CD4-positive, alpha-beta T cell treated with Interleukin-6 for 4 hours (primary cell): ENCODE results near the gene ATP6V0B.

Experiments used
- DNase-seq: peaks from one replicate; pipeline ENCODE4 v3.0.0-alpha.2; 2020; ENCODE audit warnings: mixed read lengths

Gene ATP6V0B

DNA sequence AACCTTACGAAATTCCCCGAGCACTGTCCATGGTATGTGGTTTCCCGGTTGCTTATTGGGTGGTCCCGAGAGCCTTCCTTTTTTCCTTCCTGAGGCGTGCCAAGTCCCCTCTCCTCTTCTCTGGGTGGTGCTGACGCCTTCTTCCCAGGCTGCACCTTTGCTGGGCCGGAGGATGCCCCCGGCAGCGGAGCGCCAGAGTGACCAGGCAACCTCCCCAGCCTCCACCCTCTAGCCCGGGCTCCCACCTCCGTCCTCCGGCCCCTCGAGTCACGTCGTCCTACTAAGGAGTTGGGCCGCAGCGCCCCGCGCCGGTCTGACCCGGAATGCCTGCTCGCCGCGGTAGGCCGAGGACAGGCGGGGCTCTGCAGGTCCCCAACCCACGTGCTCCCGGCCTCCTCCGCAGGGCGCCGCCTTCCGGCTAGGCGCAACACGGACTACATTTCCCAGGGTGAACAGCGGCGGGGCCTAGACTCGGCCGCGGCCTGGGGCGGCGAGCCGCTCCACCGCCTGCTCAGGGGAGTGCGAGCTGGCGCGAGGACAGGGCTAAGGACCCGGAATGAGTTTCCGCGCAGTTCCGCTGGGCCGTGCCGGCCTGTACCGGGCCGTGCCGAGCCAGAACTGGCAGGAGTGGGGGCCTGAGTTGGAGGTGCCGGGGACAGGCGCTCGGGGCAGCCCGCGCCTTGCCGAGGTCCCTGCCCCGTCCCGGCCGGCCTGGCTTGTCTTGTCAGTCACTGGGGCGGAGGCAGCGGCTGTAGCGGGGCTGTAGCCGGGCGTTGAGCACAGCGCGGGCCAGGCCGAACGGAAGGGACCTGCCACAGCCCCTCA is 28.3 kb upstream of the ATP6V0B start, which contains the start of gene IPO13:
Gene IPO13, plus strand, starts transcription at position 715 of the 825 bp plus-strand sequence. CDS start 651 bp downstream, outside the sequence.
- peak; percentile 94 for DNase-seq

DNA sequence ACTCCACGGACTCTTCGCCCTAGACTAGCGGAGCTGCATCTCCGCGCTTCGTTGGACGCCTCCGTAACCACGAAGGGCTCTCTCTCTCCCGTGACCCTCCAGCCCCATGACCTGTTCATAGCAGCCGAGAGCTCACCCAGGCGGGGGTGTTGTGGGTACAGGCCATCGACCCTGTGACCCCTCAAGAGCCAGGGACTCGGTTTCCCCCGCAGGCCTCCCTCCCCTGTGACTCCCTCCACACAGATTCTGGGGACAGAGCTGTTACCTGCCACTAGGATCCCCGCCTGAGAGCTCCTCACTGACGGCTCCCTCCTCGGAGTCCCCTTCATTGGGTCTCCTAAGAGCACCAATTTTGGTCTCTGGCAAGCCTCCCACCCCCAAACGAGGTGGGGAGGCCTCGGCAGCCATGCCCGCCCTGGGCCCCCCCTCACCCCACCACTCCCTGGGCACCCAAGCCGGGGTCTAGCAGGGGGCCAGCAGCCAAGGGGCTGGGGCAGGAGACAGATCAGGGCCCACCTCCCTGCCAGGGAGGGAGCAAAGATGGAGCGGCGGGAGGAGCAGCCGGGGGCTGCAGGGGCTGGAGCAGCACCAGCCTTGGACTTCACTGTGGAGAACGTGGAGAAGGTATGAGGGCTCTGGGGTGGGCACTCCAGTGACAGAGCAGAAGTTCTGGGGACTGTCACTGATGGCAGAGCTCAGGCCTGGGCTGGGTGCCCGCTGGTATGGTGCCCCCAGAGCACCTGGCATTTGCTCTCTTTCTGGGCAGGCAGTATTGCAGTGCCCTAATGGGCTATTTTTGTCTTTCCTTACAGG is 27.5 kb upstream of the ATP6V0B start:
- DNase-seq: no peak

DNA sequence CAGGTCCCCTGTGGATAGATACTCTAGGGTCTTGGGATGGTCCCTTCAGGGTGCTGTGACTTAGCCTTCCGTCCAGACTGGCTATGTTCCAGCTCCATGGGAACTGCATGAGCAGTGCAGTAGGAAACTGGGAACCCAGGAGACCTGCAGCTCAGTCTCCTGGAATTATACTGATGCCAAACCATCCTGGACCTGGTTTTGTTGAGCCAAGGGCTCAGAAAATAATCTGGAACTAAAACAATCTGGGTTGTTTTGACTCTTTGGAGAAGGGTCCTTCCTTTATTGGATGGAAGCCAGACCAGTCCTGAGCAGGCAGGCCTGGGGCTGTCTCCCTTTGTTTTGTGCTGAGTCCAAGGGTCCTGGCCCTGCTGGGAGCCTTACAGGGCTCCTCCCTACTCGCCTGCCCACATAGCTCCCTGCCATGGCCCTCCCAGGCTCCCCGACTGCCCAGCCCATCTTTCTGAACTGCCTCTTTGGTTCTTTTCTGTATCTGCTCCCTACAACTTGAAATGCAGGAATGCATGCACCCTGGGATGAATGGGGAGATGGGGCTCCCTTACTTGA is 26.8 kb upstream of the ATP6V0B start:
- no peak for DNase-seq

DNA sequence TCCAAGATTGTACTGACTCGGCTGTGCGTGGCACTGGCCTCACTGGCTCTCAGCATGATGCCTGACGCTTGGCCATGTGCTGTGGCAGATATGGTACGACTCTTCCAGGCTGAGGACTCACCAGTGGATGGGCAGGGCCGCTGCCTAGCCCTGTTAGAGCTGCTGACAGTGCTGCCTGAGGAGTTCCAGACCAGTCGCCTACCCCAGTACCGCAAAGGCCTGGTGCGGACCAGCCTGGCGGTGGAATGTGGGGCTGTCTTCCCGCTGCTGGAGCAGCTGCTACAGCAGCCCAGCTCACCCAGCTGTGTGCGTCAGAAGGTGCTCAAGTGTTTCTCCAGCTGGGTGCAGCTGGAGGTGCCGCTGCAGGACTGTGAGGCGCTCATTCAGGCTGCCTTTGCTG is 25.1 kb upstream of the ATP6V0B start:
- no peak for DNase-seq

DNA sequence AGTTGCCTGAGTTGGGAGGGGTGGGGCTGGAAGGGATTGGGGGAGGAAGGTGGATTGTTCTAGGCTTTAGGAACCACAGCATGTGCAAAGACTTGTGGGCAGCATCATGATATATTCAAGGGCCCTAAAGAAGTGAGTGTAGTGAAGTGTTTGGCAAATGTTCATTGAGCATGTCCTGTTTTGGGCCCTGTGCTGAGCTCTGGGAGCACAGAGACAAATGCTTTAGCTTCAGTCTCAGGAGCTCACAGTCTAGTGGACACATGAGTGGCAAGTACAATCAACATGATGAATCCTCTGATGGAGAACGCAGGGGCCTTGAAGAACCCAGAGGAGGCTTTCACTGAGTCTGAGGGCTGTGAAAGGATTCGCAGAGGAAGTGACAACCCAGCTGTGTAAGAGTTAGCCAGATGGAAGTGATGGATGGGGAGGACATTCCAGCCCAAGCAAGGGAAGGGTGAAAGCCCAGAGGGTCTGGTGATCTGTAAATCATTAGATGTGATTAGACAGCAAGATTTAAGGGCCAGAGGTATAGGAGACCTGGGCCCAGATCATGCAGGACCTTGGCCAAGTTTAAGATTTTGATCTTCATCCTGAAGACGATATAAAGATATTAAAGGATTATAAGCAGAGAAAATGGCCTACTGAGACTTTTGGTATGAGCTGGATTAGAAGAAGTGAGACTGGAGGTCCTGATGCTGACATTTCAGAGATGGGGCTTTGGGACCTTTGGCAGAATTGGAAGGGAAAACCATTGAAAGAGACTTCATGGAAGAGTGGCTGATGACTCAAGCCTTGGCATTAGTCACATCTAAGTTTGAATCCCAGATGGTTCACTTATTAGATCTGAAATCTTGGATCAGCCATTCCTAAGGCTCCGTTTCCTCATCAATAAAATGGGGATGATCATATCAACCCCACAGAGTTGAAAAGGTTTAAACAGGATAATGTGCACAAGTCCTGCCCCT is 23.5 kb upstream of the ATP6V0B start:
- no peak for DNase-seq

DNA sequence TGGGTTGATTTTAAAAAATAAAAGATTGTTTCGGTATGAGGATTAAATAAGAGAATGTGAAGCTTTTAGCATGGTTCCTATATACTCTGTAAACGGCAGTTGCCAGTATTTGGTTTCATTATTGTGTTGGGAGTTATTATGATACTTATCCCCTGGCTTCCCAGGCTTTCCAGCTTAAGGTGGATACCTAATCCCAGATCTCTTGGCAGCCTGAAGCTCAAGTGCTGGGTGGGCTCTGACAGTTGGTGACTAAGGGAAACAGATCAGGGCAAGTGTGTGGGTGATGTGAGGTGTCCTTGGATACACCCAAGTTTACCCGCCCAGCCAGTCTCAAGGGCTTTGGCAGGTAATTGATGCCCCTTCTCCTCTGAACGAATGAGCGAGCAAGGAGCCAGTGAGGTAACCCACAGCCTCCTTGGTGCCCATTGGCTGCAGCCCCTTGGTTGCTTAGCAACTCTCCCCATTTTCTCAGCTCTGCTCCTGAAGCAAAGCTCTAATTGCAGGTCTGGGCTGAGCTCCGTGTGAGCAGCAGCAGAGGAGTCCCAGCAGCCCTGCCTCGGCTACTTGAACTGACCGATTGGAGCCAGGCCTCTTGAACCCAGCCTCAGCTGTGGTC is 21.9 kb upstream of the ATP6V0B start:
- DNase-seq: no peak

DNA sequence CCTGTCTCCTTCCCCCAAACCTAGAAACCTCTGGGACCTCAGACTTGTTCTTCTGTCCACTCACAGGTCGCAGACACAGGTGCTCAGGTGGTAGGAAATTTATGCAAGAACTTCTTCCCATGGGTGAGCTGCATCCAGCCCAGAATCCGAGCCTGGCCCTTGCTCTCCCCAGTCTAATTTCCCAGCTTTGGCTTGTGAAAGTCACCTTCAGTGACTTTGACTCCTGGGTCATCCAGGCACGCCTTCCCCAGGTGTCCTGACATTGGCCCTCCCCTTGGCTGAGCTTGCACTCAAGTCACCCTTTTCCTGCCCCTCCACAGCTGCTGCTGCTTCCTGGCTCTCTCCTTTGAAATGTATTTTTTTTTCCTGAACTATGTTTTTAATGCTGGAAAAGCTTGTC is 21.4 kb upstream of the ATP6V0B start:
- DNase-seq: no peak

DNA sequence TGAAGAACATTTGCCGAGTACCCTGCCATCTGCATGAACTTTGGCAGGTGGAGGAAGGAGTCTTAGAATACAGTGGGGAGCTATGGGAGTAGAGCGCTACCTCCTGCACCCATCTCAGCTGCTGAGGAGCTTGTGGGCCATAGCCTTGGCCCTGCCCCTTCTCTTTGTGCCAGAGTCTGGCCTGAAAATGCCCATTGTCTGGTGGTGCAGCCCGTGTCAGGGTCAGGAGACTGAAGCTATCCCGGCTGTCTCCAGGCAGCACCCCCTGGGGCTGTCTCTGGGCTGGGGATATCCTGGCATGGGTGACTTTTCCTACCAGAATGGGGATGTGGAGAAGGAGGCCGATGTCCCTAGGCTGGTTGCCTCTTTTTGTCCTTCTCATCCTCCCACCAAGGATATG is 20.7 kb upstream of the ATP6V0B start:
- DNase-seq: no peak

DNA sequence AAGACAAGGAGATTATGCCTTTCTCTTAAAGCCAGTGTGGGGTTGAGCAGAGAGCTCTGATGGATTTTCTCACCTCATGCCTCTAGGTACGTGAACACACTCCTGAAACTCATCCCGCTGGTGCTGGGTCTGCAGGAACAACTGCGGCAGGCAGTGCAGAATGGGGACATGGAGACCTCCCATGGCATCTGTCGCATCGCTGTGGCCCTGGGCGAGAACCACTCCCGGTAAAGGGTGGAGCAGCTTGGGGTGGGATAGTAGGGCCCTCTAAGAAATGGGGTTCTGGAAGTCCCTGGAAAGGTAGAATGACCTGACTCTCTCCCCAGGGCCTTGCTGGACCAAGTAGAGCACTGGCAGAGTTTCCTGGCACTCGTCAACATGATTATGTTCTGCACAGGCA is 18.5 kb upstream of the ATP6V0B start:
- DNase-seq: no peak

DNA sequence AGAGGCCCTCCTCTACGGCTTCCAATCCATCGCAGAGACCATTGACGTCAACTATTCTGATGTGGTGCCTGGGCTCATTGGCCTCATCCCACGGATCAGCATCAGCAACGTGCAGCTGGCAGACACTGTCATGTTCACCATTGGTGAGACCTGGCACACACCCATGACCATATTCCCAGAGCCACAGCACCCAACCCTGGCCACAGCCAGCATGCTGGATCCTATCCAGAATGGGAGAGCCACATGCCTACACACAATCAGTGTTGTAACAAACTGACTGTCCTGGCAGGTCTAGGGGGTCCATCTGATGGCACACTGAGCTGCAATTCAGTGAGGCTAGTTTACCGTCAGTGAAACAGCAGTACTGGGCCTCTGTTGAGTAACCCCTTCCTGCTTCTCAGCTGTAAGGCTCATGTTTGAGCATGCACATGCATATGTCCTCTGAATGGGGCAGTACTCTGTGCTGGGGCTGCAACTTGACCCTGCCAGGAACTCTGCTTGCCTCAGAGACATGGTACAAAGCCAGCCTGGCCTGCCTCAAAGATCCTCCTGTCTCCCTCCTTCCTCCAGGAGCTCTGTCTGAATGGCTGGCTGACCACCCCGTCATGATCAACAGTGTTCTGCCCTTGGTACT is 17.2 kb upstream of the ATP6V0B start:
- no peak for DNase-seq

DNA sequence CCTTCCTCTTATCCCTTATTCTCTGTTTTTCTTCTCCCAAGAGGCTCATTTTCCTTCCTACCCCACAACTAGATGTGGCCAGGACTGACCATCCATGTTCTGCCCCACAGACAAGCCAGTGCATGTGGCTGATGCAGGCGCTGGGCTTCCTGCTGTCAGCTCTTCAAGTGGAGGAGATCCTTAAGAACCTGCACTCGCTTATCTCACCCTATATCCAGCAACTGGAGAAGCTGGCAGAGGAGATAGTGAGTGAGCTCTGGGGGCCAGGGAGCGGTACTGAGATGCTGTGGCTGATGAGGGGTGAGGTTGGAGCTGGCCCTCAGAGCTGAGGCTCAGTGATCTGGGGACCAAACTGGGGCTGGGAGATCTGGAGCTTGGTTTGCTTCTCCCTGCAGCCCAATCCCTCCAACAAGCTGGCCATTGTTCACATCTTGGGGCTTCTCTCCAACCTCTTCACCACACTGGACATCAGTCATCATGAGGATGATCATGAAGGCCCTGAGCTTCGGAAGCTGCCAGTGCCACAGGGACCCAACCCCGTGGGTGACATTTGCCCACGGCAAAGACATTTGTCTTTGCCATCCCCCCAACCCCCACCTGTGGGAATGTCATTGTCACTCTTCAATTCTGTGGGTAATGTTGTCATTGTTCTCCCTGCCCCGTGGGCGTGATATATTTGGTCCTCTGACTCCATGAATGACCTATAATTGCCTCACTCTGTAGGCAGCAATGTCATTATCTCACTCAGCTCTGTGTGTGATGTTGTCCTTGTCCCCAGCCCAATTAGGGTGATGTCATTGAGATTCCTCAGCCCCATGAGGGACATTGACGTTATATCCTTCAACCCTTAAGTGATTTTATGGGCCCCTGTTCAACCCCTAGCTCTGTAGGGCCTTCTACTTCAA is 16.2 kb upstream of the ATP6V0B start:
- no peak for DNase-seq

DNA sequence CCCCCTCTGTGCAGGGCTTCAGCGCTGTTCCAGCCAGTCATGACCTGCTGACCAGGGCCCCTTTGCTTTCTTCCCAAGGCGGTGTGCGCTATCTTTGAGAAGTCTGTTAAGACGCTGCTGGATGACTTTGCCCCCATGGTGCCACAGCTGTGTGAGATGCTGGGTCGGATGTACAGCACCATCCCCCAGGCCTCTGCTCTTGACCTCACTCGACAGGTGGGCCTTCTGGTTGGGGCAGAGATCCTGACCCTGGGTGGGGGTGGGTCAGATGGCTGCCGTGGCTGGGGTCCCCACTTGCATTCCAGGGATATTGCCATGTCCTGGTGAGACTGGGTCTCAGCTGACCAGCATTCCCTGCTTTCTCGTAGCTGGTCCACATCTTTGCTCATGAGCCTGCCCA is 14.0 kb upstream of the ATP6V0B start:
- no peak for DNase-seq

DNA sequence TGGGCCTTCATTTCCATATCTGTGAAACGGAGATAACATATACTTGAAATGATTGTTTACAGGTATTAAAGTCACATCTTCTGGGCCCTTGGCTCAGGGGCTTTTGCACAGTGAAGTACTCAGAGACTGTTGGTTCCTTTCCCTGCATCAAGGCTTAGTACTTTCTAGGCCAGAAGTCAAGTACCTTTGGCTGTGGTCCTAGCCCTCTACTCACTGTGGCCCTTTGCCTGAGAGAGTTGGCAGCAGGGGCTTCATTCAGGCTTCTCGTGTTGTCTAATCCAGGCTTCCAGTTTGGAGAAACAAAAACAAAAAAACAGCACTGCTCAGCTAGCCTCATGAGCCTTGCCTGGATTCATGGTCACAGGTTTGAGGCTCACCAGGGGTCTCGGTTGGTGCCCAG is 13.1 kb upstream of the ATP6V0B start:
- DNase-seq: no peak

DNA sequence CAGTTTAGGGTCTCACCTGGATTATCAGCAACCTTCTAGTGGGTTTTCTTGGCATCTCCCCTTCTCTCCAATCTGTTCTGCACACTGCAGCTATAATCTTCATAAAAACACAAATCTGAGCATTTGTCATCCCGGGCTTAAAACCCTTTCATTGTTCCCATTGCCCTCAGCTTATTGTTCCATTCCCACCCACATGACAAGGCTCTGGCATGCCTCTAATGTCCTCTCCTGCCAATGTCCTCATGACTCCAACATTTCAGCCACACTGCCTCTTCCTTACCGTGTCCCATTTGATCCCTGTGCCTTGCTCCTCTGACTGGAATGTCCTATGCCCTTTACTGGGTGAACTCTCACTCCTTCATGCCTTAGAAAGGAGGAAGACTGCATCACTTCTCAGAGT is 12.4 kb upstream of the ATP6V0B start:
- DNase-seq: no peak

DNA sequence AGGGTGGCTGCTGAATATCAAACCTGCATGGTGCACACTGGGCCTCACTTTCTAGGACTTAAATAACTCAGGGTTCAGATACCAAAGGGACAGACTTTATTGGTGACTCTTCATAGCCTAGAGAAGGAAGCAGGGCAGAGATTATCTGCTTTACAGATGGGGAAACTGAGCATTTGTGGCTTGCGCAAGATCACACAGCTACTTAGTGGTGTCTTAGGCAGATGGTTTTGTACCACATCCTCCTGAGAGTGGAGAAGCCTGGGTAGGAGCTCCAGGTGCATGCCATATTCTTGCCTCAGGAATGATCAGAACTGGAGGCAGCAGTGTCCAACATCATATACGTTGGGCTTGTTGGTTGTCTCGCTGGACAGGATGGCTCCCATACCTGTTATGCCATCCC is 11.8 kb upstream of the ATP6V0B start:
- no peak for DNase-seq

DNA sequence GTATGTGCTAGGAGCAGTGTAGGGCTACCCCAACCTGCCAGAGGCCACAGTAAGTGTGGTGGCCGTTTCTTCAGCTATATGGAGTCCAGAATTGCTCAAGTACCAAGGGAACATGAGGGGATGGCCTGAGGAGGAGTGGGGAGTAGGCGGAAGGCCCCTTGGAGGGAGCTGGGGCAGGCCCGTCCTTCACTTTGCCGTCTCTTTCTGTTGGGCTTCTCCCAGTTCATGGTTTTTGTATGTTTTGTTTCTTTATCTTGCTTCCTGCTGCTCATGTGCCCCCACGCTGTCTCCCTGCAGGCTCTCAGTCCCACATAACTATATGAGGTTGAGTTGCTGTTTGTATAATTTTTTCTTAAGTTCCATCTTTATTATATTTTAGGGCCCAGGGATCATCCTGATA is 10.9 kb upstream of the ATP6V0B start:
- no peak for DNase-seq

DNA sequence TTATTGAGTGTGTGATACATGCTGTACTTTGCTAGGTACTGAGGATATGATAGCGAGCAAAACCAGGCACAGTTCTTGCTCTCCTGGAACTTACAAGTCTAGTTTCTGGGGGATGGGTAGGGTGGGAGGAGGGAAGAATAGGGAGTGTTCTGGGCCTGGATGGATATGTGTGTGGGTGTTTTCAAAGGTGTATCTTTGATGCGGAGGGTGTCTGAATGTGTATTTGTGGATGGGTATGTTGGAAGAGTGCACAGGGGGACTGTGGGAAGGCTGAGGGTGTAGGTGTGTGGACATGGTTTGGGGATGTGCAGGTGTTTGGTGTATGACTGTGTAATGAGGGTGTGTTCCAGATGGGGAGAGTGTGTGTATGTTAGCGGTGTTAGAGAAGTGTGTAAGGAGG is 9.4 kb upstream of the ATP6V0B start:
- no peak for DNase-seq

DNA sequence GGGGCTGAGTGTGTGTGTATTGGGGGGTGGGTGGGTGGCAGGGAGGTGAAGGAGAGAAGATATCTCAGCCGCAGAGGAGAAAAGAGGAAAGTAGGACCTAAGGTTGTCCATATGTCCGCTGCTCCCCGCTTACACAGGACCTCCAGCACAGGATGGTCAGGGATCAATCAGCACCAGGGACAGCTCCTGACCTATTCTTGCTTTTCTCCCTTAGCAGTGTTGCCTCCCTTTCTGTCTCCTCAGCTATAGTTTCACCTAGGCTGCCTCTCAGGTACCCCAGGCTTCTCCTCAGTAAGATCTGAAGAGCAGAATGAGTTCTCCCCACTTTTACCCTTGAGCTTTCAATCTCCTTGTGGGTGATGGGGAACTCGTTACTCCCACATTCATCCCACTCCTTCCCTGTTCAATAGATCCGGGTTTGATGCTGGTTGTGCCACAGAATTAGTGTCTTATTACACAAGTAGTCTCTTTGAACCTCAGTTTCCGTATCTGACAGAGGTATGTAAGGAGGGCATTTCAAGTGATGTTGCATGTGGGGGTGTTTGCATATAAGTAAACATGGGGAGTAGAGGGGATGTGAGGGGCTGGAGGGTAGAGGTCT is 6.3 kb upstream of the ATP6V0B start:
- peak; percentile 31 for DNase-seq

DNA sequence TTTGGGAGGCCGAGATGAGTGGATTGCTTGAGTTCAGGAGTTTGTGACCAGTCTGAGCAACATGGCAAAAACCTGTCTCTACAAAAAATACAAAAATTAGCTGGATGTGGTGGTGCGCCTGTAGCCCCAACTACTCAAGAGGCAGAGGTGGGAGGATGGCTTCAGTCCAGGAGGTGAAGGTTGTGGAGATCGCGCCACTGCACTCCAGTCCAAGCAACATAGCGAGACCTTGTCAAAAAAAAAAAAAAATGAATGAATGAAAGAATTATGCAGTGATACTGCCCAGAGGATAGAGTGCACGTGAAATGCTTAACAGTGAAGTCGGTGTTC is 5.4 kb upstream of the ATP6V0B start:
- no peak for DNase-seq

DNA sequence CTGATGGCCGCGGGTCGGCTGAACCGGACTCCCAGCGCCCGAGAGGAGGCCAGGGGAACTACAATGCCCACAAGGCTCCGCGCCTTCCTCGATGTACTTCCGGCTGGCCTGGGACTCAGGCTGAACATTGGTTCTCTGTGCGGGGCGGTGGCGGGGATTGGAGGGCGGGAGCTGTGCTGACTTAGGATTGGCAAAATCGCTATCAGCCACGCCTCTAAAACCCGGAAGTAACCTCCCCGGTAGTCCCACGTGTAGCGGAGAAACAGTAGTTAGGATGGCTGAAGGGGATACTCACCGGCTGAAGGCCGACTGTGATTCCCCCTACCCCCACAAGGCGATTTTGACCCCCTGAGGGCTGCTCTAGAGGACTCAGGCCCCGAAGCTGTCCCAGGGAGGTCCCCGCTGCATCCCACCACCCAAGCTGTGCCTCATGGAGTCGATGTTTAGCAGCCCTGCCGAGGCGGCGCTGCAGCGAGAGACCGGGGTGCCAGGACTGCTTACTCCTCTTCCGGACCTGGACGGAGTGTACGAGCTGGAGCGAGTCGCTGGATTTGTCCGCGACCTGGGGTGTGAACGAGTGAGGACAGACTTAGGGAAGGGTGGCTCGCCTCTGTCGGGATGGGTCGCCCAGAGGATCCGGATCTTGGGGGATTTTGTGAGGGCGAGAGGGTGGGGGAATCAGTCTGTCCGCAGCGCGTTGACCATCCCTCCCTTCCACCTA is 4.9 kb upstream of the ATP6V0B start, which contains the start of gene DPH2:
Gene DPH2, plus strand, starts transcription at position 265 of the 721 bp plus-strand sequence. Its CDS starts 166 bp downstream, at position 431.
- DNase-seq: peak; percentile 97
